Activated CD4-positive, alpha-beta memory T cell treated with anti-CD3 and anti-CD28 coated beads for 36 hours (primary cell): Measurements from ENCODE around the gene RAD51B. TPM values are rescaled to one million over a fixed set of nuclear protein-coding genes. Genes with fewer than 3 reads are reported as not detected.

Experiments used
- CTCF ChIA-PET: fragments of 350-600 bp; sonication (Branson Sonifier 250); formaldehyde crosslinking; loops from one replicate; lab custom pipeline; 2021; ENCODE audit warnings: antibody characterized with exemption, inconsistent platforms; lab: Charles Lee
- POLR2A ChIA-PET: fragments of 350-600 bp; sonication (Branson Sonifier 250); formaldehyde crosslinking; loops from one replicate; lab custom pipeline; 2021; ENCODE audit warnings: antibody characterized with exemption; lab: Charles Lee
- DNase-seq: peaks from one replicate; pipeline ENCODE4 v3.0.0-alpha.2; 2020
- H3K27ac Mint-ChIP-seq: one replicate; pipeline ENCODE4 v1.8.0; 2021; ENCODE audit warnings: mixed read lengths
- H3K27me3 Mint-ChIP-seq: one replicate; pipeline ENCODE4 v1.8.0; 2021; ENCODE audit warnings: mixed read lengths
- H3K36me3 Mint-ChIP-seq: one replicate; pipeline ENCODE4 v1.8.0; 2021; ENCODE audit warnings: mixed read lengths
- H3K4me1 Mint-ChIP-seq: one replicate; pipeline ENCODE4 v1.8.0; 2021; ENCODE audit warnings: low read depth, mixed read lengths
- H3K4me3 Mint-ChIP-seq: one replicate; pipeline ENCODE4 v1.8.0; 2021; ENCODE audit warnings: mild to moderate bottlenecking, mixed read lengths
- H3K9me3 Mint-ChIP-seq: one replicate; pipeline ENCODE4 v1.8.0; 2021; ENCODE audit warnings: mixed read lengths
- intact Hi-C: fragments of 100-400 bp; cut with micrococcal nuclease; formaldehyde crosslinking; loops from one replicate; pipeline ENCODE4 v1.15.1; 2023
- total RNA-seq, 2 experiments: library from RNA; stranded (reverse); gene quantifications; one replicate each; pipeline ENCODE4 v1.2.3, GENCODE V29; 2021

RAD51B gene
- total RNA-seq, 2 experiments from 2014 or later = 32.3 to 34.3 TPM

DNA sequence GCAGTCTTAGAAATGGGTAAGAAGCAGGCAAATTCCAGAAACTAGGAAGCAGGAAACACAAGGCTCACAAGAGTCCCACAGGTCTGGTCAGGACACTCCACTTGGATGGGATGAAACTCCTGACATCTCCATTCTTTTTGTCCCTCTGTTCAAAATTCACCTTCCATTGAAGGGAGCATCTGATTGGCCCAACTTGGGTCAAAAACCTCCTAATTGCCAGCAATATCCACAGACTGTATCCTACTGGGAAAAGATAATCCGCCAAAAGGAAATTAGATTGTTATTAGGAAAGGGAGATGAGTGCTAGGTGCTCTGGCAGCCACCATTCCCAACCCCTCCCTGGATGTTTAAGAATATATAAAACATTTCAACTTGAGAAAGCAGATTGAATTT is 716.4 kb downstream of the RAD51B start:
- Mint-ChIP-seq H3K4me1 (no peaks in the 10 kb centered on the region), H3K36me3 (peaks cover under 1% of the 10 kb centered on the region), H3K9me3 (peaks cover 7% of the 10 kb centered on the region), H3K4me3 (no peak overlapping the region), H3K27ac (no peak overlapping the region), H3K27me3 (no peaks in the 10 kb centered on the region)
- intact Hi-C loops = no loop called here
- ChIA-PET CTCF (interaction anchor here (0.9 kb wide), 1 partner anchor 280 kb away, joined by 3 read pairs; no protein-coding TSS in a partner anchor), POLR2A (no interaction called here)
- DNase-seq = no peak

DNA sequence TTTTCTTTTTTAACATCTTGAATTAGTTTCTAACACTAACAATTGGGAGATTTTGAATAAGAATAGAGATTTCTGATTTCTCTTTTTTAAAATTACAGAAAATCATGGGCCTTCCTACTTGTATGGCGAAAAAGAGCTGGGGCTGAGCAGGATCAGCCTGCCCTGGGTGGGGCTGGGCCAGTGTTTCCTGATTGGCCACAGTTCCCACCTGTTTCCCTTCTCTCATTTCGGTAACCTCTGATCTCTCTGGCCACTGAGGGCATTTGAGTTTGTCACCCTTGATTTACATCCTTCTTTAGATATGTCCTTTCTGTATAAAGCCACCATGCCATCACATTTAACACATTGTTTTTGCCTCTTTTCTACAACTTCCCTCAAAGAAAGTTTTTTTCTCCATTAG is 719.1 kb downstream of the RAD51B start:
- Mint-ChIP-seq H3K27me3 (no peaks in the 10 kb centered on the region), H3K36me3 (no peaks in the 10 kb centered on the region), H3K4me3 (no peak overlapping the region), H3K9me3 (no peaks in the 10 kb centered on the region), H3K27ac (no peak overlapping the region), H3K4me1 (no peaks in the 10 kb centered on the region)
- intact Hi-C loops = no loop called here
- CTCF ChIA-PET = no interaction called here
- POLR2A ChIA-PET = no interaction called here
- DNase-seq = no peak

DNA sequence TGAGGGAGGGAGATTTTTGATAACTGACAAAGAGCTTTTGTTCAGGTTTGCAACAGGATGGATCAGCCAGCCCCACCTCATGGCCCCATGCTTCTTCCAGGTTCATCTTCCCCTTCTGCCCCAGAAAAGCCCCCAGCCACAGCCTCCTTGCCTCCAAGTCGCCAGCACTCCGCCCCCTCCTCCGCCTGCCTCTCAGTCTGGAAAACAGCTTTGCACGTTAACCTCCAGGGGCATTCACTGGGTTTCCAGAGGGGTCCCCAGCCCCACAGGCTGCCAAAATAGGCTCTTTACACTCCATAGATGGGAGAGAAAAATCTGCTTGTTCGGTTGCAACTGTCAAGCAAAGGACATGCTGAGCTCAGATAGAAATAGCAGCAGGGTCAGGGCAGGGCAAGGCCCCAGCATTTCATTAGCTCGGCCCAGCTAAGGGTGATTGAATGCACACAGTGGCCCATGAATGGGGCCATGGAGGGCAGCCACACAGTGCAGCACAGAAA is 719.7 kb downstream of the RAD51B start:
- DNase-seq = no peak
- no peak overlapping the region for H3K27ac Mint-ChIP-seq
- ChIA-PET CTCF (no interaction called here), POLR2A (no interaction called here)
- intact Hi-C loops = no loop called here
- H3K4me1 Mint-ChIP-seq = no peaks in the 10 kb centered on the region
- H3K27me3 Mint-ChIP-seq = no peaks in the 10 kb centered on the region
- H3K36me3 Mint-ChIP-seq = no peaks in the 10 kb centered on the region
- no peak overlapping the region for H3K4me3 Mint-ChIP-seq
- H3K9me3 Mint-ChIP-seq = no peaks in the 10 kb centered on the region

DNA sequence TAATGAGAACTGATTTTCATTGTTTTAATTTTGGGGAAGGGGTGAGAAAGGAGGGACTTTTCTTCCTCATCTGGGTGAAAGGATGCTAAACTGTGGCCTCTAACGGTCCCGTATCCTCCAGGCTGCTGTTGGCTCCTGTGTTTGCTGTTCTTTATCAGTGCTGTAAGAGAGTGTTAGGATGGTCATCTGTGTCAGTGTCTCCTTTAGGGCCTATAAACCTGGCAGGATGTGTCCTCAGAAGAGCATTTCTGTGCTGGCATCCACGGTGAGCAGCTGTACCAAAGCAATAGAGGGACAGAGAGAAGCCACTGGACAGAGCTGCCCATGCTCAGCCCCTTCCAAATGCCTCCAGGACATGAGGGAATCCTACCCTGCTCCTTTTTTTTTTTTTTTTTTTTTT is 720.2 kb downstream of the RAD51B start:
- ChIA-PET POLR2A (no interaction called here), CTCF (no interaction called here)
- intact Hi-C loops = no loop called here
- no peaks in the 10 kb centered on the region for H3K4me1 Mint-ChIP-seq
- H3K4me3 Mint-ChIP-seq = no peak overlapping the region
- H3K36me3 Mint-ChIP-seq = no peaks in the 10 kb centered on the region
- no peak for DNase-seq
- no peaks in the 10 kb centered on the region for H3K9me3 Mint-ChIP-seq
- no peaks in the 10 kb centered on the region for H3K27me3 Mint-ChIP-seq
- no peak overlapping the region for H3K27ac Mint-ChIP-seq

GRCh38 chr14:68541178-68541896 is 721.8 kb downstream of the RAD51B start:
- no peaks in the 10 kb centered on the region for H3K9me3 Mint-ChIP-seq
- no peak overlapping the region for H3K4me3 Mint-ChIP-seq
- intact Hi-C loops = no loop called here
- H3K27me3 Mint-ChIP-seq = no peaks in the 10 kb centered on the region
- ChIA-PET CTCF (no interaction called here), POLR2A (no interaction called here)
- no peaks in the 10 kb centered on the region for H3K36me3 Mint-ChIP-seq
- no peak overlapping the region for H3K27ac Mint-ChIP-seq
- no peak for DNase-seq
- no peaks in the 10 kb centered on the region for H3K4me1 Mint-ChIP-seq

DNA sequence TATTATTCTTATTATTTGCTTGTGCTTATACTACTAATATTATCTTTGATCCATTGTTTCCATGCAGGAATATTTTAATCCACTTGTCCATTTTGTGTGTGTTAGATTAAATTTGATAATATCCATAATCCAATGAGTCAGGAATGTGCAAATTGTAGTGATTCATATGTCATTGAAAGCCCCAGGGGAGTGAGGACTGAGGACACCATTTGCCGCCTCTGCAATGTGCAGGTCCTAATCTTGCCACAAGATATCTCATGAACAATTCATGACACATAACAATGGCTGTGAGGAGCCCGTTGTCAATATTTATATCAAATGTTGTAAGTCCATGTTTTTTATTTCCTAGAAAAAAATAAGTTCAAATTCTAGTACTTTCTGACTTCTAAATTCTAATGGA is 722.8 kb downstream of the RAD51B start:
- no peaks in the 10 kb centered on the region for H3K4me1 Mint-ChIP-seq
- intact Hi-C loops = no loop called here
- no peaks in the 10 kb centered on the region for H3K9me3 Mint-ChIP-seq
- H3K27me3 Mint-ChIP-seq = no peaks in the 10 kb centered on the region
- no peaks in the 10 kb centered on the region for H3K36me3 Mint-ChIP-seq
- CTCF ChIA-PET = no interaction called here
- H3K4me3 Mint-ChIP-seq = no peak overlapping the region
- no peak for DNase-seq
- POLR2A ChIA-PET = no interaction called here
- no peak overlapping the region for H3K27ac Mint-ChIP-seq

GRCh38 chr14:68543516-68543915 is 723.9 kb downstream of the RAD51B start:
- ChIA-PET CTCF (no interaction called here), POLR2A (no interaction called here)
- H3K4me1 Mint-ChIP-seq = no peaks in the 10 kb centered on the region
- no peak overlapping the region for H3K27ac Mint-ChIP-seq
- no peaks in the 10 kb centered on the region for H3K36me3 Mint-ChIP-seq
- H3K9me3 Mint-ChIP-seq = no peaks in the 10 kb centered on the region
- no peak overlapping the region for H3K4me3 Mint-ChIP-seq
- no peak for DNase-seq
- intact Hi-C loops = no loop called here
- H3K27me3 Mint-ChIP-seq = no peaks in the 10 kb centered on the region

DNA sequence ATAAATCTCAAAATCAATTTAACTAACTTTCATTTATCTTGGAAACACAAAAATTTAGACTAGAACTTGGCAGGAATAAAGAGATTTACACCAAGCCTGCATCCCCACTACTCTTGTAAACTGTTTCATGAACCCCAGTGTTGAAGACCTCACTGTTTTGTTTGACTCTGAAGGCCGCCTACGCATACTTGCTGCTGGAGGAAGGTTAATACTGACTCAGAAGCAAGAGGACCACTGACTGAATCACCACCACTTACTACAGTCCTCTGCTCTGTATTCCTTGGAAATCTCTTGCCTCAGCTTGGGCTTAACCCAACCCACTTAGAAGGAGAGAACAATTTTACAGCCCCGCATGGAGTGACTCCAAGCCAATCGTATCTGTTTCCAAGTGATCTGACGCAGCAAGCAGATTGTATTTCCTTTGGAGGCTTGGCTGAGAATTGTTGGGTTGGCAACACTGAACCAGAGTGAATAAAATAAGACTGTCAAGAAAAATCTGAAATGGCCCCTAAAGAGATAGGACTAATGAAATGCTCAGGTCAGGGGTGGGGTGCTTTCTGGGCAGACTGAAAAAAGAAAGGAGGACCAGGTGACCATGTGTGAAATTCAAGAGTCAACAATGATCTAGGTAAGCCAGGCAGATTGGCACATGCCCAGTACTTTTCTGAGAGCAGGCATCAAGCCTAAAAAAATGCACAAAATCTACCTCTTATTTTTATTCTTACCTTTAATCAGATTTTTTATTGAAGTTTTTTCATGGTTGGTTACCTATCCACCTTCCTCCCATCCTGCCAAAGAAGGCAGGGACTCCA is 724.7 kb downstream of the RAD51B start:
- H3K4me3 Mint-ChIP-seq = no peak overlapping the region
- no peak for DNase-seq
- CTCF ChIA-PET = no interaction called here
- no peaks in the 10 kb centered on the region for H3K27me3 Mint-ChIP-seq
- POLR2A ChIA-PET = no interaction called here
- H3K4me1 Mint-ChIP-seq = no peaks in the 10 kb centered on the region
- H3K36me3 Mint-ChIP-seq = no peaks in the 10 kb centered on the region
- intact Hi-C loops = no loop called here
- no peak overlapping the region for H3K27ac Mint-ChIP-seq
- H3K9me3 Mint-ChIP-seq = no peaks in the 10 kb centered on the region

DNA sequence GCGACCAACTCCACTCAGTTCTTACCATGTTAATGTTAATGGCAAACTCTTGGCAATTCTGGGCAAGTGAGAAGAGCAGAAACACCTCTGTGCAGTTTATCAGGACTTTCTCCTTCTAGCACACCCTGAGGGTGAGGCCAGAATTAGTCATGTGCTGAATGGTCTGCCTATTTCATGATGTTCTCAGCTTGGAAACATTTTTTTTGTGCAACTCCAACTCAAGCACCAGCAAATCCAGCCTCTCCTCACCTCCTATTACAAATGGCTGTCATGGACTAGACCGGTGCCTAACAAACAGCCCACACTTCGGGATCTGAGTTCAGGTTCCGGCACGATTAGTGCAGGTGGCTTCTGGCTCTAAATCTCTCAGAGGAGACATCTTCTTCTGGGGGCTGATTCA is 727.3 kb downstream of the RAD51B start:
- ChIA-PET POLR2A (no interaction called here), CTCF (no interaction called here)
- Mint-ChIP-seq H3K27me3 (no peaks in the 10 kb centered on the region), H3K9me3 (no peaks in the 10 kb centered on the region), H3K27ac (no peak overlapping the region), H3K4me3 (no peak overlapping the region), H3K36me3 (no peaks in the 10 kb centered on the region), H3K4me1 (no peaks in the 10 kb centered on the region)
- no peak for DNase-seq
- intact Hi-C loops = no loop called here

GRCh38 chr14:68547305-68548193 is 728.0 kb downstream of the RAD51B start:
- DNase-seq = no peak
- no peak overlapping the region for H3K4me3 Mint-ChIP-seq
- H3K4me1 Mint-ChIP-seq = no peaks in the 10 kb centered on the region
- intact Hi-C loops = no loop called here
- ChIA-PET CTCF (no interaction called here), POLR2A (no interaction called here)
- no peaks in the 10 kb centered on the region for H3K36me3 Mint-ChIP-seq
- H3K9me3 Mint-ChIP-seq = no peaks in the 10 kb centered on the region
- no peak overlapping the region for H3K27ac Mint-ChIP-seq
- H3K27me3 Mint-ChIP-seq = no peaks in the 10 kb centered on the region

- CTCF ChIA-PET = no interaction called here
- no peaks in the 10 kb centered on the region for H3K9me3 Mint-ChIP-seq
- H3K4me1 Mint-ChIP-seq = no peaks in the 10 kb centered on the region
- H3K36me3 Mint-ChIP-seq = no peaks in the 10 kb centered on the region
- no peak for DNase-seq
- intact Hi-C loops = no loop called here
- no peaks in the 10 kb centered on the region for H3K27me3 Mint-ChIP-seq
- H3K4me3 Mint-ChIP-seq = no peak overlapping the region
- no peak overlapping the region for H3K27ac Mint-ChIP-seq
- POLR2A ChIA-PET = interaction anchor here (0.6 kb wide), 1 partner anchor 24 kb away, joined by 3 read pairs; no protein-coding TSS in a partner anchor
Measured at GRCh38 chr14:68548194-68549076, 728.9 kb downstream of the RAD51B start.
